Measurements from ENCODE around the gene PEMT.

Gene PEMT

GRCh38 chr17:17503566-17504130, 87.9 kb downstream of the PEMT start:
- no peaks in the 10 kb centered on the region for H3K9me3 ChIP-seq (ENCODE audit: severe bottlenecking)
- no peak for TF ChIP-seq CTCF (IDR thresholded peaks at IDR 0.05; ENCODE audit: poor library complexity, severe bottlenecking)
- H3K4me1 ChIP-seq (ENCODE audit: insufficient read depth, poor library complexity, severe bottlenecking) = no peaks in the 10 kb centered on the region
- H3K27ac ChIP-seq (ENCODE audit: poor library complexity, severe bottlenecking) = no peak overlapping the region
- ATAC-seq (ENCODE audit: low read depth) (no peak), DNase-seq (ENCODE audit: low spot score) (peak; percentile 57)
- H3K36me3 ChIP-seq (ENCODE audit: low read depth) = no peaks in the 10 kb centered on the region
- no peaks in the 10 kb centered on the region for H3K27me3 ChIP-seq (ENCODE audit: insufficient read depth, poor library complexity, severe bottlenecking)
- no peak overlapping the region for H3K4me3 ChIP-seq (ENCODE audit: severe bottlenecking)

- TF ChIP-seq CTCF (IDR thresholded peaks at IDR 0.05; ENCODE audit: poor library complexity, severe bottlenecking) = no peak
- H3K27ac ChIP-seq (ENCODE audit: poor library complexity, severe bottlenecking) = no peak overlapping the region
- no peaks in the 10 kb centered on the region for H3K27me3 ChIP-seq (ENCODE audit: insufficient read depth, poor library complexity, severe bottlenecking)
- H3K4me3 ChIP-seq (ENCODE audit: severe bottlenecking) = no peak overlapping the region
- no peaks in the 10 kb centered on the region for H3K9me3 ChIP-seq (ENCODE audit: severe bottlenecking)
- no peak for ATAC-seq (ENCODE audit: low read depth)
- peak; percentile 32 for DNase-seq (ENCODE audit: low spot score)
- no peaks in the 10 kb centered on the region for H3K36me3 ChIP-seq (ENCODE audit: low read depth)
- H3K4me1 ChIP-seq (ENCODE audit: insufficient read depth, poor library complexity, severe bottlenecking) = no peaks in the 10 kb centered on the region
Measured at GRCh38 chr17:17502741-17503565, 88.6 kb downstream of the PEMT start.

- peaks cover 4% of the 10 kb centered on the region for H3K4me1 ChIP-seq (ENCODE audit: insufficient read depth, poor library complexity, severe bottlenecking)
- ATAC-seq (ENCODE audit: low read depth) = no peak
- peak; percentile 34 for DNase-seq (ENCODE audit: low spot score)
- no peak for TF ChIP-seq CTCF (IDR thresholded peaks at IDR 0.05; ENCODE audit: poor library complexity, severe bottlenecking)
- H3K9me3 ChIP-seq (ENCODE audit: severe bottlenecking) = no peaks in the 10 kb centered on the region
- H3K27ac ChIP-seq (ENCODE audit: poor library complexity, severe bottlenecking) = no peak overlapping the region
- peaks cover under 1% of the 10 kb centered on the region for H3K27me3 ChIP-seq (ENCODE audit: insufficient read depth, poor library complexity, severe bottlenecking)
- no peaks in the 10 kb centered on the region for H3K36me3 ChIP-seq (ENCODE audit: low read depth)
- H3K4me3 ChIP-seq (ENCODE audit: severe bottlenecking) = no peak overlapping the region
Measured at GRCh38 chr17:17500999-17501605, 90.4 kb downstream of the PEMT start.

- H3K27me3 ChIP-seq (ENCODE audit: insufficient read depth, poor library complexity, severe bottlenecking) = peaks cover 14% of the 10 kb centered on the region
- no peaks in the 10 kb centered on the region for H3K9me3 ChIP-seq (ENCODE audit: severe bottlenecking)
- no peak for TF ChIP-seq CTCF (IDR thresholded peaks at IDR 0.05; ENCODE audit: poor library complexity, severe bottlenecking)
- H3K4me1 ChIP-seq (ENCODE audit: insufficient read depth, poor library complexity, severe bottlenecking) = peaks cover 4% of the 10 kb centered on the region
- no peaks in the 10 kb centered on the region for H3K36me3 ChIP-seq (ENCODE audit: low read depth)
- ATAC-seq (ENCODE audit: low read depth) = no peak
- peak; percentile 29 for DNase-seq (ENCODE audit: low spot score)
- no peak overlapping the region for H3K27ac ChIP-seq (ENCODE audit: poor library complexity, severe bottlenecking)
- no peak overlapping the region for H3K4me3 ChIP-seq (ENCODE audit: severe bottlenecking)
Measured at GRCh38 chr17:17499402-17500145, 91.9 kb downstream of the PEMT start.

Measured in RWPE2 (cell line).